DND-41 (cell line): ENCODE results near the gene MAPK1.

ENCODE experiments used
- CTCF ChIP-seq: IDR thresholded peaks from 2 replicates; pipeline ENCODE4 v1.5.1; 2012; ENCODE audit warnings: borderline replicate concordance, low read length, moderate library complexity, mild to moderate bottlenecking; ENCODE audit not compliant: poor library complexity, severe bottlenecking; ENCODE audit errors: extremely low read depth
- EZH2 ChIP-seq: IDR thresholded peaks from 3 replicates; pipeline ENCODE4 v1.6.1; 2012; ENCODE audit warnings: borderline replicate concordance, low read depth, mild to moderate bottlenecking, moderate library complexity, low read length, inconsistent platforms; ENCODE audit not compliant: severe bottlenecking

DNA sequence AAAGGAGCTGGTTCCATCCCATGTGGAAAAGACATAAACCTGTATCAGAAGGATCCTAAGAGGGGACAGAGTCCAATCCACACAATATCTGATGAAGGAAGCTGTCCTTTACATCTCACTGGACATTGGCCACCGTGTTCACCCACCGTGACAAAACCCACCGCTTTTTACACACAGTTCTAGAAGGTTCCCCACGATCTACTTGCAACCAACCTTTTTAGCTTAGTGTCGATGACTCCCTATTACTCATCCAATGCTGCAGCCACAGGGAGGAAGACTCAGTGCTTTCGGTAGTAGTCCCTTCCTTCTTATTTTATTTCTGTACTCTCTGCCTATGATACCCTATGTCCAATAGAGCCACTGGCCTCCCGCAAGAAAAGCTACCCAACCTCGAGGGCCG, 65.4 kb downstream of the MAPK1 start:
- TF ChIP-seq EZH2 = no peak
- no peak for TF ChIP-seq CTCF
